NCI-H2196 treated with DMSO at 0.1 percent for 48 hours (cell line): ENCODE results near the gene ARHGEF28.

Source experiments
- DNase-seq: peaks from one replicate; lab custom pipeline; 2025; ENCODE audit not compliant: unreplicated experiment; lab: John Stamatoyannopoulos, UW

ARHGEF28 gene

GRCh38 chr5:73851471-73852181 is 225.6 kb downstream of the ARHGEF28 start:
- DNase-seq = no peak

GRCh38 chr5:73853091-73853490 is 227.1 kb downstream of the ARHGEF28 start:
- DNase-seq = no peak

GRCh38 chr5:73856997-73857396 is 231.0 kb downstream of the ARHGEF28 start:
- no peak for DNase-seq

GRCh38 chr5:73857446-73857845 is 231.4 kb downstream of the ARHGEF28 start:
- no peak for DNase-seq

- DNase-seq = no peak
These were observed 232.1 kb downstream of the ARHGEF28 start for GRCh38 chr5:73858054-73858453.

GRCh38 chr5:73858776-73859175 is 232.8 kb downstream of the ARHGEF28 start:
- DNase-seq = no peak

GRCh38 chr5:73859696-73860095 is 233.7 kb downstream of the ARHGEF28 start:
- no peak for DNase-seq

- no peak for DNase-seq
These were observed 235.5 kb downstream of the ARHGEF28 start for GRCh38 chr5:73861313-73861988.

GRCh38 chr5:73862796-73863195 is 236.8 kb downstream of the ARHGEF28 start:
- DNase-seq = no peak

- DNase-seq = no peak
These were observed 237.9 kb downstream of the ARHGEF28 start for GRCh38 chr5:73863876-73864275.

GRCh38 chr5:73865315-73865714 is 239.3 kb downstream of the ARHGEF28 start:
- no peak for DNase-seq

- no peak for DNase-seq
These were observed 241.6 kb downstream of the ARHGEF28 start for GRCh38 chr5:73867345-73868335.

GRCh38 chr5:73883646-73884045 is 257.6 kb downstream of the ARHGEF28 start:
- DNase-seq = no peak

- DNase-seq = no peak
These were observed 261.7 kb downstream of the ARHGEF28 start for GRCh38 chr5:73887688-73888087.

GRCh38 chr5:73890569-73890968 is 264.6 kb downstream of the ARHGEF28 start:
- DNase-seq = no peak

- no peak for DNase-seq
These were observed 266.2 kb downstream of the ARHGEF28 start for GRCh38 chr5:73892218-73892617.

- no peak for DNase-seq
These were observed 266.8 kb downstream of the ARHGEF28 start for GRCh38 chr5:73892806-73893205.

GRCh38 chr5:73893813-73894212 is 267.8 kb downstream of the ARHGEF28 start:
- DNase-seq = no peak

- no peak for DNase-seq
These were observed 268.9 kb downstream of the ARHGEF28 start for GRCh38 chr5:73894860-73895259.

- DNase-seq = no peak
These were observed 269.5 kb downstream of the ARHGEF28 start for GRCh38 chr5:73895471-73895870.

GRCh38 chr5:73896097-73896496 is 270.1 kb downstream of the ARHGEF28 start:
- no peak for DNase-seq
